SK-N-MC (cell line): ENCODE results near the gene DENND2A.

Experiments used
- EZH2 ChIP-seq: fragments of 200-600 bp; sonication (generic); IDR thresholded peaks from one replicate; pipeline ENCODE4 v1.6.1; 2017; ENCODE audit warnings: antibody characterized with exemption
- FOXP2 ChIP-seq: optimal IDR thresholded peaks from 2 replicates; pipeline ENCODE3; 2011; ENCODE audit warnings: mild to moderate bottlenecking, moderate library complexity; ENCODE audit not compliant: insufficient read depth; ENCODE audit errors: extremely low read length, control extremely low read depth
- POLR2AphosphoS5 ChIP-seq: IDR thresholded peaks from 2 replicates; pipeline ENCODE4 v1.6.1; 2012; ENCODE audit warnings: mild to moderate bottlenecking, low read depth, low read length, borderline replicate concordance

DNA sequence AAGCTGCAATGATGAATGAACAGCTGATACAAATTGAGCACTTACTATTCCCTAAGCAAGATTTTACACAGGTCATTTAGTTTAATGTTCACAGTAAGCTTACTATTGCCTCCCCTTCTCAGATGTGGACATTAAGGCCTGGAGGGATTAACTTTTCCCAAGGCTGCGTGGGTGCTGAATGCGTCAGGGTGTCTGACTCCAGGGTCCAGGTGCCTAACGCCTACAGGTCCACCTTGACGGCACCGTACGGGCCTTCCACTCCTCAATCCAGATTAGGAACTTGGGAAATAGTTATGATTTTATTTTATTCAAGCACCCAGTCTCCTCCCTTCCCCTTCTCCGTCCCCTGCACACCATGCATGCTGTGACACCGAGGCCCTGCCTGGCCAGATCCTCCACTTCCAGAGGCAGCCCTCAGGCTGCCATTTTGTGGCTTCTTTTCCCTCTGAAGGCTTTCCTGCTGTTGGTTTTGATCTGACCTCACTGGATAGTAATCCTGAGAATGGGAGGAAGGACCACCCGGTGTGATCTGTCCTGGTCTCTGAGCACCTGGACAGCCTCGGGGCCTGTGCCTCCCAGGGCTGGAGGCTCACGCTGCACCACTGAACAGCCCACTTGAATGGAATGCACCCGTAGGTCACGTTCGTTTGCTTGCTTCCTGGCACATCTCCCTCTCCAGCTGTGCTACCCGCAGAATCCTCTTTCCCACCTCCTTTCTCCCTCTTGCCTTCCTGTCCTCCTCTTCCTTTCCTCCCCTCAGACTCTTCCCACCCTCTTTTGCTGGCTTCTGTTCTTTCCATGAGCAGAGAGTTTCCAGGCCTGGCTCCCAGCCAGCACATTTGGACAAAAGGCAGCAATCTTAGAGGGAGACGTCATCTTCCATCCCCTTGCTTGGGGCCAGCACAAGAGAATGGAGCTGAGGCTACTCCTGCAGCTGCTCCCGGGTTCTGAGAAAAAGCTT is 14.4 kb downstream of the DENND2A start:
- TF ChIP-seq EZH2 (no peak), POLR2AphosphoS5 (no peak), FOXP2 (no peak)
